HEK293 (cell line): ENCODE results near the gene ABCC10.
A peak's percentile ranks its signal among the peaks of the same experiment; 100 is the strongest.

Experiments
- BCL11A ChIP-seq: fragments of 450-650 bp; formaldehyde crosslinking; IDR thresholded peaks from 2 replicates; pipeline ENCODE4 v1.5.1; 2016; ENCODE audit warnings: low read depth, missing biosample characterization, missing genetic modification characterization
- ELK4 ChIP-seq: IDR thresholded peaks from 2 replicates; pipeline ENCODE4 v1.6.1; 2011; ENCODE audit warnings: mild to moderate bottlenecking, low read depth, low read length, borderline replicate concordance
- HIC1 ChIP-seq: fragments of 450-650 bp; formaldehyde crosslinking; IDR thresholded peaks from 2 replicates; pipeline ENCODE4 v1.5.1; 2016; ENCODE audit warnings: missing biosample characterization, missing genetic modification characterization
- KLF9 ChIP-seq: fragments of 450-650 bp; formaldehyde crosslinking; IDR thresholded peaks from 2 replicates; pipeline ENCODE4 v1.5.1; 2016; ENCODE audit warnings: missing biosample characterization, missing genetic modification characterization, low read depth
- PATZ1 ChIP-seq: fragments of 450-650 bp; formaldehyde crosslinking; IDR thresholded peaks from 2 replicates; pipeline ENCODE4 v1.5.1; 2016; ENCODE audit warnings: missing biosample characterization, missing genetic modification characterization
- PRDM1 ChIP-seq: fragments of 450-650 bp; formaldehyde crosslinking; IDR thresholded peaks from 2 replicates; pipeline ENCODE4; 2016; ENCODE audit warnings: missing biosample characterization, missing genetic modification characterization
- PRDM2 ChIP-seq: fragments of 450-650 bp; formaldehyde crosslinking; IDR thresholded peaks from 2 replicates; pipeline ENCODE4 v1.5.1; 2016; ENCODE audit warnings: missing biosample characterization, missing genetic modification characterization, borderline replicate concordance
- SP7 ChIP-seq: fragments of 450-650 bp; formaldehyde crosslinking; IDR thresholded peaks from 2 replicates; pipeline ENCODE4 v1.5.1; 2016; ENCODE audit warnings: missing biosample characterization, missing genetic modification characterization
- YY2 ChIP-seq: fragments of 450-650 bp; formaldehyde crosslinking; IDR thresholded peaks from 2 replicates; pipeline ENCODE4 v1.5.1; 2016; ENCODE audit warnings: missing biosample characterization, missing genetic modification characterization
- ZBTB7A ChIP-seq: fragments of 450-650 bp; formaldehyde crosslinking; IDR thresholded peaks from 2 replicates; pipeline ENCODE4 v1.5.1; 2016; ENCODE audit warnings: low read depth, missing biosample characterization, missing genetic modification characterization
- ZNF394 ChIP-seq: fragments of 450-650 bp; formaldehyde crosslinking; IDR thresholded peaks from 2 replicates; pipeline ENCODE4 v1.5.1; 2016; ENCODE audit warnings: missing biosample characterization, missing genetic modification characterization, mild to moderate bottlenecking, moderate library complexity, borderline replicate concordance
- ZNF423 ChIP-seq: fragments of 450-650 bp; formaldehyde crosslinking; IDR thresholded peaks from 2 replicates; pipeline ENCODE4 v1.5.1; 2016; ENCODE audit warnings: missing biosample characterization, missing genetic modification characterization
- ZNF510 ChIP-seq: fragments of 450-650 bp; formaldehyde crosslinking; IDR thresholded peaks from 2 replicates; pipeline ENCODE4 v1.5.1; 2018; ENCODE audit warnings: mild to moderate bottlenecking, missing genetic modification characterization, missing biosample characterization; ENCODE audit not compliant: insufficient replicate concordance
- ZNF558 ChIP-seq: fragments of 450-650 bp; formaldehyde crosslinking; IDR thresholded peaks from 2 replicates; pipeline ENCODE4 v1.5.1; 2016; ENCODE audit warnings: missing biosample characterization, missing genetic modification characterization
- ZNF596 ChIP-seq: fragments of 450-650 bp; IDR thresholded peaks from 2 replicates; pipeline ENCODE4 v1.5.0; 2018; ENCODE audit warnings: missing biosample characterization, mild to moderate bottlenecking, missing genetic modification characterization, moderate library complexity
- ZNF664 ChIP-seq: fragments of 450-650 bp; formaldehyde crosslinking; IDR thresholded peaks from 2 replicates; pipeline ENCODE4 v1.5.1; 2016; ENCODE audit warnings: missing biosample characterization, missing genetic modification characterization
- ZNF677 ChIP-seq: fragments of 450-650 bp; IDR thresholded peaks from 2 replicates; pipeline ENCODE4 v1.5.0; 2018; ENCODE audit warnings: missing biosample characterization, mild to moderate bottlenecking, missing genetic modification characterization, moderate library complexity
- ZNF76 ChIP-seq: fragments of 450-650 bp; formaldehyde crosslinking; IDR thresholded peaks from 2 replicates; pipeline ENCODE4; 2016; ENCODE audit warnings: low read depth, missing biosample characterization, missing genetic modification characterization, borderline replicate concordance
- ZNF777 ChIP-seq: fragments of 450-650 bp; formaldehyde crosslinking; IDR thresholded peaks from 2 replicates; pipeline ENCODE4 v1.5.1; 2017; ENCODE audit warnings: missing biosample characterization, missing genetic modification characterization, borderline replicate concordance
- ZNF792 ChIP-seq: fragments of 450-650 bp; formaldehyde crosslinking; IDR thresholded peaks from 2 replicates; pipeline ENCODE4 v1.5.1; 2016; ENCODE audit warnings: missing biosample characterization, missing genetic modification characterization

Gene ABCC10

GRCh38 chr6:43454696-43455530 lies 27.6 kb downstream of the ABCC10 start (continued):
- TF ChIP-seq YY2 (tag by site-specific recombination) = peak; percentile 59; the same call in 1 of the 2 replicates
- peak; percentile 54; the same call in 1 of the 2 replicates for TF ChIP-seq ZNF394 (tag by site-specific recombination)
- TF ChIP-seq ZNF76 (tag by site-specific recombination) = peak; percentile 89
- no peak for TF ChIP-seq ZNF558 (tag by site-specific recombination)
- TF ChIP-seq ZNF596 = peak; percentile 38
- TF ChIP-seq SP7 (tag by site-specific recombination) = peak; percentile 50; the same call in 1 of the 2 replicates
- TF ChIP-seq HIC1 (tag by site-specific recombination) = 0 out of 2 replicates have a peak, but pooled peaks have one; percentile 65
- peak; percentile 58 for TF ChIP-seq ZBTB7A (tag by site-specific recombination)
- peak; percentile 37; the same call in 1 of the 2 replicates for TF ChIP-seq KLF9 (tag by site-specific recombination)
- no peak for TF ChIP-seq ELK4
- TF ChIP-seq ZNF677 (tag by site-specific recombination) = 0 out of 2 replicates have a peak, but pooled peaks have one; percentile 23
- peak; percentile 76 for TF ChIP-seq PATZ1 (tag by site-specific recombination)
- 0 out of 2 replicates have a peak, but pooled peaks have one; percentile 67 for TF ChIP-seq ZNF792
- peak; percentile 88; the same call in 1 of the 2 replicates for TF ChIP-seq ZNF777 (tag by site-specific recombination)
- TF ChIP-seq ZNF423 (tag by site-specific recombination) = peak; percentile 32; the same call in 1 of the 2 replicates
- TF ChIP-seq ZNF664 (tag by site-specific recombination) = no peak
- 0 out of 2 replicates have a peak, but pooled peaks have one; percentile 64 for TF ChIP-seq PRDM2 (tag by site-specific recombination)
- TF ChIP-seq BCL11A (tag by site-specific recombination) = peak; percentile 76; the same call in 1 of the 2 replicates
- TF ChIP-seq ZNF510 (tag by site-specific recombination) = no peak
- TF ChIP-seq PRDM1 (tag by site-specific recombination) = peak; percentile 56
- TF ChIP-seq, all 188 proteins: peak for 62
